OCI-LY1 (cell line): Measurements from ENCODE around the gene WIPF2.

Experiments
- H2AFZ ChIP-seq: fragments of 200-600 bp; sonication (generic), shearing (Covaris generic); 2 replicates; pipeline ENCODE4 v1.6.0; 2014; ENCODE audit warnings: antibody characterized with exemption, mild to moderate bottlenecking, low read length
- H3F3A ChIP-seq: fragments of 200-600 bp; sonication (generic), shearing (Covaris generic); 2 replicates; pipeline ENCODE4 v1.6.0; 2014; ENCODE audit warnings: mild to moderate bottlenecking, antibody characterized with exemption, low read length, moderate library complexity; ENCODE audit not compliant: insufficient read depth
- H3K27ac ChIP-seq: fragments of 200-600 bp; sonication (generic); 2 replicates; pipeline ENCODE4 v1.5.1; 2014; ENCODE audit warnings: low read length, mixed run types, mild to moderate bottlenecking, low read depth; ENCODE audit not compliant: poor library complexity, severe bottlenecking
- H3K27me3 ChIP-seq: fragments of 200-600 bp; sonication (generic); 2 replicates; pipeline ENCODE4 v1.6.0; 2014; ENCODE audit warnings: antibody characterized with exemption, mild to moderate bottlenecking, low read length, moderate library complexity; ENCODE audit not compliant: insufficient read depth
- H3K36me3 ChIP-seq: fragments of 200-600 bp; sonication (generic); 2 replicates; pipeline ENCODE4 v1.6.1; 2014; ENCODE audit warnings: mild to moderate bottlenecking, antibody characterized with exemption, low read length, moderate library complexity, mixed read lengths; ENCODE audit not compliant: insufficient read depth
- H3K4me1 ChIP-seq: fragments of 200-600 bp; sonication (generic); 2 replicates; pipeline ENCODE4 v1.5.1; 2014; ENCODE audit warnings: mild to moderate bottlenecking, low read length, moderate library complexity; ENCODE audit not compliant: insufficient read depth, severe bottlenecking
- H3K4me2 ChIP-seq: fragments of 200-600 bp; sonication (generic), shearing (Covaris generic); 2 replicates; pipeline ENCODE4 v1.6.1; 2014; ENCODE audit warnings: low read length
- H3K4me3 ChIP-seq: fragments of 200-600 bp; sonication (generic); 2 replicates; pipeline ENCODE4 v1.5.1; 2014; ENCODE audit warnings: low read length, low read depth, mild to moderate bottlenecking, mixed read lengths; ENCODE audit not compliant: poor library complexity, severe bottlenecking
- H3K79me2 ChIP-seq: fragments of 200-600 bp; shearing (Covaris generic); 2 replicates; pipeline ENCODE4 v1.6.1; 2016; ENCODE audit warnings: mixed run types, low read length, mixed read lengths; ENCODE audit not compliant: insufficient read depth
- H3K9ac ChIP-seq: fragments of 200-600 bp; sonication (generic), shearing (Covaris generic); 2 replicates; pipeline ENCODE4 v1.6.1; 2014; ENCODE audit warnings: mild to moderate bottlenecking, low read length, mixed read lengths
- H3K9me2 ChIP-seq: fragments of 200-600 bp; sonication (generic), shearing (Covaris generic); 2 replicates; pipeline ENCODE4 v1.6.1; 2014; ENCODE audit warnings: low read depth, mild to moderate bottlenecking, low read length, mixed read lengths
- H3K9me3 ChIP-seq: fragments of 200-600 bp; shearing (Covaris generic); 2 replicates; pipeline ENCODE4 v1.6.1; 2014; ENCODE audit warnings: low read length, mixed read lengths
- H4K20me1 ChIP-seq: fragments of 200-600 bp; sonication (generic), shearing (Covaris generic); 2 replicates; pipeline ENCODE4 v1.6.0; 2016; ENCODE audit warnings: mild to moderate bottlenecking, low read length; ENCODE audit not compliant: insufficient read depth
- CTCF ChIP-seq: fragments of 200-600 bp; sonication (generic), shearing (Covaris generic); IDR thresholded peaks from 2 replicates; pipeline ENCODE4 v1.5.1; 2017; ENCODE audit warnings: mild to moderate bottlenecking, antibody characterized with exemption, low read length, moderate library complexity, mixed read lengths
- EZH2 ChIP-seq: fragments of 200-600 bp; sonication (generic), shearing (Covaris generic); IDR thresholded peaks from 2 replicates; pipeline ENCODE4 v1.8.0; 2017; ENCODE audit warnings: borderline replicate concordance, mixed run types, mild to moderate bottlenecking, antibody characterized with exemption, low read length, moderate library complexity, mixed read lengths

WIPF2 gene

GRCh38 chr17:40278414-40278813, 59.3 kb downstream of the WIPF2 start:
- Histone ChIP-seq H3K79me2 (no peaks in the 10 kb centered on the region), H3K27me3 (no peaks in the 10 kb centered on the region), H3K9me2 (no peaks in the 10 kb centered on the region), H3K27ac (no peak overlapping the region), H3F3A (no peaks in the 10 kb centered on the region), H2AFZ (no peak overlapping the region), H3K4me1 (no peaks in the 10 kb centered on the region), H3K4me3 (no peak overlapping the region), H3K9me3 (no peaks in the 10 kb centered on the region), H3K9ac (no peak overlapping the region), H3K4me2 (no peak overlapping the region), H3K36me3 (peaks cover 67% of the 10 kb centered on the region), H4K20me1 (no peaks in the 10 kb centered on the region)
- TF ChIP-seq CTCF: no peak
- TF ChIP-seq EZH2: no peak

- Histone ChIP-seq H3K4me2 (no peak overlapping the region), H3K27ac (no peak overlapping the region), H3K36me3 (peaks cover 60% of the 10 kb centered on the region), H3K4me3 (no peak overlapping the region), H3K9ac (no peak overlapping the region), H4K20me1 (no peaks in the 10 kb centered on the region), H3K79me2 (no peaks in the 10 kb centered on the region), H3K9me2 (no peaks in the 10 kb centered on the region), H3F3A (no peaks in the 10 kb centered on the region), H3K27me3 (no peaks in the 10 kb centered on the region), H3K4me1 (no peaks in the 10 kb centered on the region), H2AFZ (no peak overlapping the region), H3K9me3 (no peaks in the 10 kb centered on the region)
- no peak for TF ChIP-seq CTCF
- no peak for TF ChIP-seq EZH2
Measured at GRCh38 chr17:40279402-40279801, 60.3 kb downstream of the WIPF2 start.

- no peak for TF ChIP-seq EZH2
- TF ChIP-seq CTCF: no peak
- H3K4me1 ChIP-seq: no peaks in the 10 kb centered on the region
- H3K9ac ChIP-seq: no peak overlapping the region
- no peaks in the 10 kb centered on the region for H4K20me1 ChIP-seq
- H2AFZ ChIP-seq: no peak overlapping the region
- no peaks in the 10 kb centered on the region for H3K27me3 ChIP-seq
- no peaks in the 10 kb centered on the region for H3K9me2 ChIP-seq
- H3K79me2 ChIP-seq: no peaks in the 10 kb centered on the region
- H3K27ac ChIP-seq: no peak overlapping the region
- H3K9me3 ChIP-seq: no peaks in the 10 kb centered on the region
- H3K4me3 ChIP-seq: no peak overlapping the region
- H3K36me3 ChIP-seq: peaks cover 42% of the 10 kb centered on the region
- H3F3A ChIP-seq: no peaks in the 10 kb centered on the region
- H3K4me2 ChIP-seq: no peak overlapping the region
Measured at GRCh38 chr17:40281663-40282062, 62.6 kb downstream of the WIPF2 start.
